ENCODE data around the gene DHODH.
"Not testable (repeated sequence)": the region's sequence is repeated elsewhere in the genome, so short reads cannot be mapped to it uniquely, and the experiment has no call there.

The DHODH gene

DNA sequence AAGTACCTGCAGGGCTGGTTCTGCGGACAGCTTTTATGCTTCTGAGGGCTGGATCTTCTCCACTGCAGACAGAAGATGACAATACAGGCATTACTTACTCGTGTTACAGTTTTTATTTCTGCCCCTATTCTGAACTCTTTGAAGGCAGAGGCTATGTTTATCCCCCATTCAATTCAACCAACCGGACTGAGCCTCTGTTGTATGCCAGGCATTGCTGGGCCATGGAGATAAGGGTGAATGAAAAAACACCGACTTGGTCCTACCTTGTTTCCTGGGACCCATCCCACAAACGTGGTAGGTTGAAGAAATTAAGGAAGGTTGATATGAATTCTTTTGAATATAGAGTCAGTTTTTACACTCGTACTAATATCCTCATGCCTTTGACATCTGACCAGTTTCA lies 35.8 kb downstream of the DHODH start:
- H3K9me3 ChIP-seq: no peaks in the 10 kb centered on the region; the same call in 1 of the 2 replicates
- no peaks in the 10 kb centered on the region for H3K27me3 ChIP-seq
- TF ChIP-seq, protein P1, sequence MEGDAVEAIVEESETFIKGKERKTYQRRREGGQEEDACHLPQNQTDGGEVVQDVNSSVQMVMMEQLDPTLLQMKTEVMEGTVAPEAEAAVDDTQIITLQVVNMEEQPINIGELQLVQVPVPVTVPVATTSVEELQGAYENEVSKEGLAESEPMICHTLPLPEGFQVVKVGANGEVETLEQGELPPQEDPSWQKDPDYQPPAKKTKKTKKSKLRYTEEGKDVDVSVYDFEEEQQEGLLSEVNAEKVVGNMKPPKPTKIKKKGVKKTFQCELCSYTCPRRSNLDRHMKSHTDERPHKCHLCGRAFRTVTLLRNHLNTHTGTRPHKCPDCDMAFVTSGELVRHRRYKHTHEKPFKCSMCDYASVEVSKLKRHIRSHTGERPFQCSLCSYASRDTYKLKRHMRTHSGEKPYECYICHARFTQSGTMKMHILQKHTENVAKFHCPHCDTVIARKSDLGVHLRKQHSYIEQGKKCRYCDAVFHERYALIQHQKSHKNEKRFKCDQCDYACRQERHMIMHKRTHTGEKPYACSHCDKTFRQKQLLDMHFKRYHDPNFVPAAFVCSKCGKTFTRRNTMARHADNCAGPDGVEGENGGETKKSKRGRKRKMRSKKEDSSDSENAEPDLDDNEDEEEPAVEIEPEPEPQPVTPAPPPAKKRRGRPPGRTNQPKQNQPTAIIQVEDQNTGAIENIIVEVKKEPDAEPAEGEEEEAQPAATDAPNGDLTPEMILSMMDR (IDR thresholded peaks at IDR 0.05; ENCODE audit: low read depth, low read length): no peak
- DNase-seq: no peak
- no peaks in the 10 kb centered on the region for H3K4me1 ChIP-seq
- no peaks in the 10 kb centered on the region for H3K36me3 ChIP-seq
- no peak overlapping the region for H3K4me3 ChIP-seq (ENCODE audit: low read depth, low read length)

DNA sequence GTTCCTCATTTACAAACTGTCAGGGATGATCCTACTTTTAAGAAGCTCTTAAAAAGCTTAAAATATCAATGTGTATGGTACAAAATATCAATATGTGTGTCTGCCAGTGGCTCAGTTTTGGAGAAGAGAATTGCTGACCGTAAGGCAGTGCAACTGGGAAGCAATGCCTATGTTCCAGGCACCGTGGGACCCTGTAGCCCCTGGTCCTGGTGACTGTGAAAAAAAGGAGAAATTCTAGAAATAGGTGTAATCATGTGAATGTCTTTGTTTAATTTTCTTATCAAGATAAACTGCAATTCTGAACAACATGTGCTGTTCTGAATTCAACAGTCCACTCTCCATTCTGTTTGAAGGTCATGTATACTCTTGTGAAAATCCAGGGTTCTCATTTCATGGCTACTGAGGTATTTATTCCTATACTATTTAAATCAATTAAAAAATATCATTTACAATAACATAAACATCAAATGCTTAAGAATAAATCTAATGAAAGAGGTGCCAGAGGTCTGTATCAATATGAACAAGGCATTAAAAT lies 36.3 kb downstream of the DHODH start:
- H3K4me3 ChIP-seq (ENCODE audit: low read depth, low read length): no peak overlapping the region
- no peaks in the 10 kb centered on the region for H3K27me3 ChIP-seq
- H3K9me3 ChIP-seq: no peaks in the 10 kb centered on the region; the same call in 1 of the 2 replicates
- TF ChIP-seq, protein P1 (IDR thresholded peaks at IDR 0.05; ENCODE audit: low read depth, low read length): no peak
- no peaks in the 10 kb centered on the region for H3K36me3 ChIP-seq
- no peak for DNase-seq
- no peaks in the 10 kb centered on the region for H3K4me1 ChIP-seq

DNA sequence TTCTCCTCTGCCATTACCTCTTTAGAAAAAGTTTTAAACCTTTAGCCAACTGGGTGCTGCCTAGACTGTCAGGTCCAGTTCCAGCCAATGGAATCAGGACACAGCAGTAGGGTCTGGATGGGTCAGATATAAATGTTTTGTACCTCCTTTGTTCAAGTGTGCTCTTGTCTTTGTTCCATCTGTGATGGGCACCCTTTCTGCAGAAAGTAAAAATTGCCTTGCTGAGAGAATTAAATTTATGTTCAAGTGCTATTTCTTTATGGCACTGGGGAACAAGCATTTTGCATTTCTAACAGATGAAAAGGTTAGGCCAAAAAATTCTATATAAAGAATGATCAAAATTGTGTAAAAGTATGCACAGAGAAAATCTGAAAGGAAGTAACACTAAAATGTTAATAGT lies 40.6 kb downstream of the DHODH start:
- Histone ChIP-seq H3K4me3 (ENCODE audit: low read depth, low read length) (no peak overlapping the region), H3K27me3 (no peaks in the 10 kb centered on the region), H3K4me1 (no peaks in the 10 kb centered on the region), H3K9me3 (no peaks in the 10 kb centered on the region; the same call in 1 of the 2 replicates), H3K36me3 (no peaks in the 10 kb centered on the region)
- TF ChIP-seq, protein P1 (IDR thresholded peaks at IDR 0.05; ENCODE audit: low read depth, low read length): no peak
- DNase-seq: no peak

DNA sequence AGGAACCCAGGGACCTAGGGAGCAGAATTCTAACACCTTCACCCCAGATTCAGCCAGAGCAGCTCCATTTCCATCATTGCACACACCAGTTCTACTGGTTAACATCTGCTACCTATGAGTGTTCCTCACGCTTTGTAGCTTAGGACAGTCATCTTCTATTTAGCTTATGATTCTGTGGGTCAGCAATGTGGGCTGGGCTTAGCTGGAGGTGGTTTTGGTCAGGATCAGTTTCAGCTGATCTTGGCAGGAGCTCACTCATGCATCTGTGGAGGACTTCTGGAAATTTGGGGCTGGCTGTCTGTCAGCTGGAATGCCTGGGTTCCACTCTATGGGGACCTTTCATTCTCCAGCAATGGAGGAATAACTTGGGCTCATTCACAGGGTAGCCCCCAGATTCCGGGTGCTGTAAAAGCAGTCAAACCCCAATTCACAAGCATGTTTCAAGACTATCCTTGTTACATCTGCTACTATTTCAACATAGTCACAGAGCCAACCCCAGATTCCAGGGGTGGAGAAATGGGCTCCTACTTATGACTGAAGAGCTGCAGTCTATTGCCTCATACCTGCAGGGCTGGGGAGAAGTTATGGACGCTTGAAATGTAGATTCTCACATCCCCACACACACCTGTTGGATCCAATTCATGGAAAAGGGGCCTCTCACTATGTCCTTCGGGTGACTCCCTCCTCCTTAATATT lies 42.4 kb downstream of the DHODH start:
- H3K9me3 ChIP-seq: no peaks in the 10 kb centered on the region; the same call in 1 of the 2 replicates
- no peaks in the 10 kb centered on the region for H3K4me1 ChIP-seq
- no peak overlapping the region for H3K4me3 ChIP-seq (ENCODE audit: low read depth, low read length)
- H3K27me3 ChIP-seq: no peaks in the 10 kb centered on the region
- DNase-seq: no peak
- no peaks in the 10 kb centered on the region for H3K36me3 ChIP-seq
- TF ChIP-seq, protein P1 (IDR thresholded peaks at IDR 0.05; ENCODE audit: low read depth, low read length): no peak

DNA sequence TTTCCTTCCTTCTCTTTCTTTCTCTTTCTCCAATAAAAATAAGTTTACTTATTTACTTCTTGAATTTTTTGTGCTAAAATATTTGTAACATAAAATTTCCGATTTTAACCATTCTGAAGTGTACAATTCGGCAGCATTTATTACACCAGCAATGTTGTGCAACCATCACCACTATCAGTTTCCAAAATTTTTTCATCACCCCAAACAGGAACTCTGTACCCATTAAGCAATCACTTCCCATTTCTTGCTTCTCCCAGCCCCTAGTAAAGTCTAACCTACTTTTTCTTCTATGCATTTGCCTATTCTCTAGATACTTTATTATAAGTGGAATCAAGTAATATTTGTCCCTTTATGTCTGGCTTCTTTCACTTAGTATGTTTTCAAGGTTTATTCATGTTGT lies 43.3 kb downstream of the DHODH start:
- no peak for DNase-seq
- no peaks in the 10 kb centered on the region for H3K4me1 ChIP-seq
- no peaks in the 10 kb centered on the region for H3K36me3 ChIP-seq
- H3K4me3 ChIP-seq (ENCODE audit: low read depth, low read length): no peak overlapping the region
- no peaks in the 10 kb centered on the region; the same call in 1 of the 2 replicates for H3K9me3 ChIP-seq
- H3K27me3 ChIP-seq: no peaks in the 10 kb centered on the region
- TF ChIP-seq, protein P1 (IDR thresholded peaks at IDR 0.05; ENCODE audit: low read depth, low read length): no peak

DNA sequence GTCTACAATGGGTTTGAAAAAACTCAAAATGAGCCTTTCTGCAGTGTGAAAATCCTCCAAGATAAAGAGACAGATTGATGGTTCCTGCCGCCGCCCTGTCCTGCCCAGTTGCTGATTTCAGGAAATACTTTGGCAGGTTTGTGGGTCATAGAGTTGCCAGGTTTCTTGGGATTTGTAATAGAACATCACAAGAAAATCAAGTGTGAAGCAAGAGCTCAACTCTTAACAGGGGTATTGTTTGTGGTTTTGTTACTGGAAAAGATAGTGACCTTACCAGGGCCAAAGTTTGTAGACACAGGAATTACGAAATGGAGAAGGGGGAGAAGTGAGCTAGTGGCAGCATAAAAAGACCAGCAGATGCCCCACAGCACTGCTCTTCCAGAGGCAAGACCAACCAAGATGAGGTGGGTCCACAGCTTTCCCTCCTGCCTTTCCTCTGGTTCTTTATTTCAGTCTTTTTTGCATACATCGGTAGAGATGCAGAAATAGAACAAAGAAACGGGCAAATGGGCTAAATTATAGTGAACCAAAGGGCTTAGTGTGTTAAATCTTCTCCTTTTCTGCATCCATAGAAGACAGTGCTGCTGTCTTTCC lies 45.8 kb downstream of the DHODH start, which contains the start of gene HP:
HP (plus strand) TSS at position 252 of the 594 bp plus-strand sequence; CDS start at position 400, 148 bp downstream.
- not testable (repeated sequence) for H3K9me3 ChIP-seq; H3K36me3 ChIP-seq; H3K4me3 ChIP-seq (ENCODE audit: low read depth, low read length); H3K27me3 ChIP-seq; H3K4me1 ChIP-seq; DNase-seq

Data from BE2C (cell line).